CD4-positive, alpha-beta T cell treated with Interferon alpha-2 for 1 hour (primary cell): ENCODE data around the gene CRYL1.

Experiments
- DNase-seq, 2 donors: peaks; one replicate each; pipeline ENCODE4 v3.0.0-alpha.2; 2020 to 2022

CRYL1 gene

DNA sequence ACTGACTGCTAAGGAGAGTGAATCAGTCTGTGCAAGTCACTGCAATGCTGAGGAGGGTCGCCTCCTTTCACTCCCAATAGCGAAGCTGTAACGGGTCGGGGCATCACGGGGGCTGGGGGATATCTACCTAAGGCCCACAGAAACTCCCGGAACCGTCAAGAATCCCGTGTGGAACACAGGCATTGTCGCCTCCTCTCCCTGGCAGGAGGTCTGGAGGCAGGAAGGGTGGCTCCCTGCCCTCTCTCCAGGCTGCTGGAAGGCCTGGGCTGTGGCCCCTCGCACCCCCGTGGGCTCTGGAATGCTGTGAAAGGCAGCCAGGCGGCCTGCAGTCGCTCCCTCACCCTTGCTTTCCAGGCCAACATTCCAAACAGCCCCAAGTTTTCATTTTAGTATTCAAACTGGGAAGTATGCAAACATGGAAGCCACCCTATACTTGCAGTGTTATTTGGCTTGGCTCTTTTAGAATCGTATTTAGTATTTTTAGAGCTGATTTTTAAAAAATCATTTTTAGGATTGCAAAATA lies 109.4 kb downstream of the CRYL1 start:
- DNase-seq, result no peak

DNA sequence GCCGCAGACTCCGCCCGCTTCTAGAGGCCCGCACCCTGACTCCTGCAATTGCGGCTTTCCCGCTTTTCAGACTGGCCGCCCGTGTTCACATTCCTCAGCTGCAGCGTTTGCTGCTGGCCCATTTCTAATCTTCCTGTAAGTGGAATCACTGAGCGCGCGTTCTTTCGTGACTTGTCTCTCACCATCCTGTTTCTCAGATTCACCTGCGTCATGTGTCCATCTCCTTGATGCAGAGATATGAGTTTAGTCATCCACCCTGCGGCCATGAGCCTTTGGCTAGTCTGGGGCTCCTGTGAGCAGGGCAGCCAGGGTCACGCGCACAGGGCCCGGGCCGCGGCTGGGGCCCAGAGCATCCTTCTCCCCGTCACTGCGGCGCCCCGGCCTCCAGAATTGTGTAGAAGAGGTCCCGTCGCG lies 110.0 kb downstream of the CRYL1 start:
- no peak for DNase-seq

DNA sequence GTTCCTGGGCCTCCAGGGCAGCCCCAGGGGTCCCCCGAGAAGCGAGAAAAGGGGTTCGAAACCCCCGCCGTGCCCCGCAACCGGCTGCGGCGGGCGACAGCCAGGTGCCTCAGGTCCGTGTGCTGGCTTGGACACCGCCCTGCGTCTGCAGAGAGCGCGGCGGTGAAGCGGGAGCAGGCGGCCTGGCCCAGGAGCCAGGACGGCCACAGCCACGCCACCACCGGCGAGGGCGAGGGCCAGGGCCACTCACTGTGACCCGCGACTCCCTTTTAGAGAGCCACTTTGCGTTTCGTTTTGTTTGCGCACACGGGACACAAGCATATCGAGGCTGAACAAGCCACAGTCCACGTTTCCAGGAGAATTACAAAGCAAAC lies 110.4 kb downstream of the CRYL1 start:
- DNase-seq, result no peak

DNA sequence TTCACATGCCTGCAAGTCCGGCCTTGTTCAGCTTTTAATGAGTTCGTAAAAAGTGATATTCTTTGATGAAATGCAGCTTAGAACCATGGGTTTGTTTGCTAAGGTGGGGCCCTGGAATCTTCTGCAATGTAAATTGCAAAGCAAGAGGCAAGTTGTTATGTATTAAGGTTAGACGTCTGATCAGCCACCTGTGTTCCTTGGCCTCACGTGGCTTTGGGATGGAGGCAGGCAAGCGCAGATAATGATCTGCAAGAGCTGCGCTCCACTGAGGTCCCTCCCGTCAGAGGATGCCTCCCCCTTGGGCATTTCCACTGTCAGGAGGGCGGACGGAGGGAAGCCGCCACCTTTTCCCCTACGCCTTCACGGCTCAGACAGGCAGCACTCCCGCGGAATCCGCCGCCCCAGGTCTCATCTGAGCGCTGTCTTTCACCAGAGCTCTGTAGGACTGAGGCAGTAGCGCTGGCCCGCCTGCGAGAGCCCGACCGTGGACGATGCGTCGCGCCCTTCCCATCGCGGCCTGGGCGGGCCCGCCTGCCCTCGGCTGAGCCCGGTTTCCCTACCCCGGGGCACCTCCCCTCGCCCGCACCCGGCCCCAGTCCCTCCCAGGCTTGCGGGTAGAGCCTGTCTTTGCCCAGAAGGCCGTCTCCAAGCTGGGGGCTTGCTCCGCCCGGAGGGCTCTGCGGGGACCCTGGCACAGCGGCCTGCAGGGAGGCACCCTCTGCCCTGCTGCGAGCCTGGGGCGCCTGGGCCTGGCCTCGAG lies 110.9 kb downstream of the CRYL1 start:
- no peak for DNase-seq

DNA sequence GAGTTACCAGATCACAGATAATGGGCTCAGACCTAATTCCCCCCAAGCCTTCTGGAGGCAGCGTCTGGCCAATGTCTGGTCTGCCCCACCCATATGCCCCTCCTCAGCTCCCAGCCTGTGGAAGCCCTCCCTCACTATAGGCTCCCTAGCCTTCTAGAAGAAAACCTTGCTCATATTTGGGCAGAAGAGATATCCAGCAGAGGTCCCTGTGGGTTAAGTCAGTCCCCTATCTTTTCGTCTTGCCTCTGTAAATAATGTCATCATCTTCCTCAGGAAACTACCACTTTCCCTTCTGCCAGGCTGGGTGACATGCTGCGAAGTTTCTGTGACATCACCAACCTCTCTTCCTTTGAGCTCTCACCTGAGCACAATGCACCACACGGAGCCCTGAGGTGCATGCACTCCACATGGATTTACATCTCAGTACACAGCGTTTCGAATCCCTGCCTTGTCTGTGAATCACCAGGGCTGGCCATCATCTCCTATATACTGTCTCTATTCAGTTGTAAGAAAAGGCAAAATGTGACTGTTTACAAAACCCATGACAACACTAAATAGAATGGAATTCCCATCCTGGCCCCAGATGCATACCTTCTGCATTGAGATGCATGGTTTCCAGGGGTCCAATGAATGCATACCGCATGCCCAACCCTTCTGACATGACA lies 112.8 kb downstream of the CRYL1 start:
- DNase-seq, result peak in 1 of 2 donors; percentile 16

DNA sequence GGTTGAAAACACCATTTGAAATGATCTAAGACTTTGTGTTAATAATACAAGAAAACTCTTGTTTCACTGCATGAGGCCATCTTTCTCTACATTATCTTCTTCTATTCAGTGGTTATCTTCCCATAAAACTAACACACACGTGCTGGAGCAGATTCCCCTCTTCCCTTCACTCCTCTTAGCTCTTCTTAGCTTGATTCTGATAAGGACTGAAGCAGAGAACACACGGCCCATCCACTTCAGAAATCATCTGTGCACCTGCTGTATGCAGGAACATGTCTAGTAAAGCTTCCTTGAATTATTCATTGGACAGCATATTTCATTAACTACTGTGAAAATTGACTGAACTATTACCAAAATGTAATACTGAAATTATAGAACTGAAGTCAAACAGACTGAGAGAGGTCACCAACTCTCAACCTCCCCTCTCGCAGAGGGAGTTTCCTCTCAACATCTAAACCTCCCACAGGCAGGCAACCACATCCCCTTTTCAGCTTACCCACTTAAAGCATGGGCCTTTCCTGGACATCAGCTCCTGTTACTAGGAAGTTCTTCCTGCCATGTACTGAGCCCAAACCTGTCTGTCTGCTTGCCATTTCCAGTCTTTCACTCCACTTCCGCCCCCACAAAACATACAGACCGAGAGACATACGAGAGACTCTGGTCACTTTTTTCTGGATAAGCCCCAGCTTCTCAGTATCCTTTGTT lies 113.9 kb downstream of the CRYL1 start:
- peak; percentile 28 to 51 for DNase-seq

DNA sequence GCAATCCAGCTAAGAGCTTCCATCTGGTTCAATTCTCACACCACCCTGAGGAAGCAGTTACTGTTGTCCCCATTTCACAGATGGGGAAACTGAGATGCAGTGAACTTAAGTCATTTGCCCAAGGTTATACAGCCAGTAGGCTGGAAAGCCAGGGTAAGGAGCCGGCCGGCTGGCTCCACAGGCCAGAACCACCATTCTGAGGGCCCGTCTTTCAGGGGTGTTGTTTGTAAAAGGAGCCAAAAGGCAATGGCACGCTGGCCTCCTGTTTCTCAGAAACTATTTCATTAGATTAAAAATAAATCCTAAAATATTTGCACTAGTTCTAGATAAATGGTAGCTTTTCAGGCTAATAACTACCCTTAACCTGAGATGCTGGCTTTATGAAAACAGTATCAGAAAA lies 114.9 kb downstream of the CRYL1 start:
- DNase-seq, result no peak

DNA sequence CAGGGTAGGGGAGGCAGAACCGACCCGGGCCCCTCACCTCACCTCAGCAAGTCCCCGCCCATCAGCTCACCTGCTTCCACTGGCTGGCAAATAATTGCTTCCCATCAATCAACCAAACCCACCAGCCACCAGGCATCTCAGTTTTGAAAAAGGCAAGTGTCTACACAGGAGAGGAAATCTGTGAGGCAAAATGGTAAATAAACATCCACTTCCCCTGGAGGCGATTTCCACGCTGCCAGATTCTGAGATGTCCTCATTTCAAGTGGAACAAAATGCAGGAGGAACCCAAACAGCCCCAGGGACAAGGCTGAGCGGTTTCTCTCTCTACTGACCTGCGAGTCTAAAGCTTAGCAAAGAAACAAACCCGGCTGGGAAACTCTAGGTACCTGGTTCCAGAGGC lies 117.5 kb downstream of the CRYL1 start:
- DNase-seq, result no peak

DNA sequence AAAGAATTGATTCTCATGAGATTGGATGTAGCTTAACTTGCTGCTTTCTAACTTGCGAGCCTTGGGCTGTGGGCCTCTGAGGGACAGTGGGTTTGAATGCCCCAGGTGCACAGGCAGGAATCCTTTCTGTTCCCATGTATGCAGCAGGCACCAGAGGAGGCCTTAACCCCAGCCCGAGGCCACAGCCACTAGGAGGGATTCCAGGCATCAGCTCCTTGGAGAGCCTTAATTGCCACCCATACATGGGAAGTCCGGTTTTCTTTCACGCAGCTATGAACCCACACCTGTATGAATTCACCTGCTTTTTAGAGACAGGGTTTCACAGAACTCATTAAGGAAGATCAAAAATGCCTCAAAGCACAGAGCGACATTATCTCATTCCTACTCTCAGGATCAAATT lies 117.9 kb downstream of the CRYL1 start:
- no peak for DNase-seq

DNA sequence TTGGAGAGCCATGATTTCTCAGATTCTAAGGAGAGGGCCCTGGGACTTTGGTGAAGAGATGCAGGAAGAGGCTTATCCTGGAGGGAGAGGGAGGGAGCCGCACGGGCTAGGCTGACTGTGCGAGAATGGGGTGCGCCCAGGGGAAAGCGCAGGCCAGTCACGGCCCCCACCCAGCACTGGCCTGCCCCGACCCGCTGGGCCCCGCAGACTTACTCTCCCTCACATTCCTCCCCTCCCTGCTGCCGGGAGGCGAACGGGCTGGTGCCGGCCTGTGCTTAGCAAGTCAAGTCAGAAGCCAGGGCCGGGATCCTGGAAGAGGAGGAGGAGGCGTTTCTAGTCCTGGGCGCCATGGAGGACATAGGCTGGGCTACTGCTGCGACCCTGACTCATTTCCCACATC lies 120.0 kb downstream of the CRYL1 start:
- DNase-seq, result no peak

DNA sequence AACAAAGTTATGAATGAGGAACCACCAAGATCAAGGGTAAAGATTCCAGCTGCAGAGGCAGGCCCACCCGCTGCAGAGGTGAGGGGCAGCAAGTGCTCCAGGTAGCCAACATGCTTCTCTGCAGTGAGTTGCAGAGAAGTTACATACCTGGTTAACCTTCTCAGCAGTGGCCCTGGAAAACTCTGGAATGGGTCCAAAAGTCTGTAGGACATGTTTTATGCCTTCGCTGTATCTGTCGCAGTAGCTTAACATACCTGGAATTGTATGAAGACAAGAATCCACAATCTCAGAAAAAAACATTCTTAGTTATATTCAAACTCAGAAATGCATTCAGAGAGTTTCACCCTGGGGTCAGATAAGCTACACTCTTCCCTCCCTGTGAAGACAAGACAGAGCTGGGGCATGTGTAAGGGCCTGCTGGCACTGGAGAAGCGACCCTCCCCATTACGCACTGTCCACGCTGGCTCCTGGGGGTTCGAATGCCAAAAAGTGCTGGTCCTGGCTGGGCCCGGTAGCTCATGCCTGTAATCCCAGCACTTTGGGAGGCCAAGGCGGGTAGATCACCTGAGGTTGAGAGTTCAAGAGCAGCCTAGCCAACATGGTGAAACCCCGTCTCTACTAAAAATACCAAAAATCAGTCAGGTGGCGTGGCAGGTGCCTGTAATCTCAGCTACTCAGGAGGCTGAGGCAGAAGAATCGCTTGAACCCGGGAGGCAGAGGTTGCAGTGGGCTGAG lies 121.0 kb downstream of the CRYL1 start:
- DNase-seq, result no peak

DNA sequence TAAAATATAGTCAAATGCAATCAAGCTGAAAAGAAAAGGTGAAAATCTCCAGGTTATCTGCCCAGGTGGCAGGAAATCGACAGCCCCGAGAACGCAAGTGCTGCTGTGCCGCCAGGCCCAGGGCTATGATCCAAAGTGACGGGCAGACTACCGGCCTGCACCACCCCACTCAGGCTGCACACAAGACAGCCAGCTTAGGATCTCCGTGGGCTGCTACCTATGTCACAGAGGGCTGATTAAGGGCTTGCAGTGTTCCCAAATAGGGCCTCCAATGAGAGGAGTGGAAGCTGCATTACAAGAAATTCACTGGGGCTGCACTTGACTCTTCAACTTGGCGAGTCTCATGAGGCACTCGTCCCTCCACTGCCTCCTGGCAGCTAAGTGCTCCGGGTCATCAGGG lies 121.8 kb downstream of the CRYL1 start:
- DNase-seq, result no peak

DNA sequence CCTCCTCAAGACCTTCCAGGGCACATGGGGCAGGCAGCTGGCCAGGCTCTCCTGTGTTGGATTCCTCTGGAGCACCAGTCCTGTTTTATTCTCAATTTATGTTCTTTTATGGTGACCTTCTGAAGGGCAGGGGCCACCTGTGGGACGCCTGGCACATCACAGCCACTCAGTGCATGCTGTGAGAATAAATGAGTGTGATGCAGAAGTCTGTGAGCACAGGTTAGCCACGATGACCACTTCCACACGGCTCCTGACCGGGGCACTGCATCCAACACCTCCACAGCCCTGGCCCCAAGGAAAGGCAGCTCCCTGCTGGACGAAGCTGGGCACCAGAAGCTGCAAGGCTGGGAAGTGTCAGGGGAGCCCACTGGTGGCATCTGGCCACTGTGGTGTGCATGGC lies 122.8 kb downstream of the CRYL1 start:
- no peak for DNase-seq

DNA sequence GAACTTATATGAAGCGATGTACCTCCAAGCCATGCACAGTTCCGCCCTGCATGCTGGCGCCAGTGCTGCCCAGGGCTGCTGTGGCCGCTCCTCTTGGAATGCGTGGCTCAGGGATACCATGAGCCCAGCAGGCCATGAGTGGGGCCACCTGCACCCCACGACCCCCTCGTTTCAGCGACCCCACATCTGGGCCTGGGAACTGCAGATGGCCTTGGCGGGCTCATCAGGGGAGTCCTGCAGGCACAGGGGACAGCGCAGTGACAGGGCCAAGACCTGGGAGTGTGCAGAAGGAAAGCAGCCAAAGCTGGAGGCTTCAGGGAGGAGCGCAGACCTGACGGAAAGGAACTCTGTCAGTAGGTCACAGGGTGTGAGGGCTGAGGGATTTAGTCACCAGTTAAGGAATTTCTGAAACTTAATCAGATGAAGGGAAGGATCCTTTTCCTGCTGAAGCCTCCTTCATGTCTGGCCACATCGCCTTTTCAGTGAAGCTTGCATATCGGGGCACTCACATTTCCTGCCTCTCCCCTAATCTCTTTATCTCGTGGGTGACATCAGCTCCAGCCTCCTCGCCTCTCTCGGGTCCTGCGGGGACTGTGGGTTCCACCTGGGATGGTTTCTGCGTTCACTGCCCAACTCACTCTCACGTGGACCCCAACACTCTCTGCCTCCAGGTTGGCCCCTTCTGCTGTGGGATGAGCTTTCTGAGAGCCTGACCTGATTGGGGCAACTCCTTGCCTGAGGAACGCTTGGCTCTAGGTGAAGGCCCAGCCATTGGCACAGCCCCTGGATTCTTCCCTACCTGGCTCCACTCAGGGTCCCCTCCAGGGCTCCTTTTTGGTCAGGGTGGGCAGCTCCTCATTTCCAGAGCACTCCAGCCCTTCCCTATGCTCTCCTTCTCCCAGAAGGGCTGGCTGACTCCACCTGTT lies 123.5 kb downstream of the CRYL1 start:
- DNase-seq, result no peak

DNA sequence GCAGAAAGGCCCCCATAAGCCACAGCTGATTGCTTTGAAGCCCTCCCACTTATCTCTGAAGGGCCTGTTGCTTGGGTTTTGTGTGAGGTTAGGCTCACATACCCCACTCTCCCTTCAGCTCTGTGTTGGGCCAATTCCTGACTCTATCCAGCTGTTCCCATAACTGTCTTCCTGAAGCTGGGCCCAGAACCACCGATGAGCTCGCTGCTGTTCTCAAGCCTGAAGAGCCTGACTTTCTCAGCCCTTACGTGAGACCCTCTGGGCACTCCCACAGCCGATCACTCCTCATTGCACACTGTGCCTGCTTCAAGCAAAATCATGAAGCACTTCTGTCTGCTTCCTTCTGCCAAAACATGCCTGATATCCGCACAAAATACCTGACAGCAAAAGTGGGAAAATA lies 124.1 kb downstream of the CRYL1 start:
- no peak for DNase-seq

DNA sequence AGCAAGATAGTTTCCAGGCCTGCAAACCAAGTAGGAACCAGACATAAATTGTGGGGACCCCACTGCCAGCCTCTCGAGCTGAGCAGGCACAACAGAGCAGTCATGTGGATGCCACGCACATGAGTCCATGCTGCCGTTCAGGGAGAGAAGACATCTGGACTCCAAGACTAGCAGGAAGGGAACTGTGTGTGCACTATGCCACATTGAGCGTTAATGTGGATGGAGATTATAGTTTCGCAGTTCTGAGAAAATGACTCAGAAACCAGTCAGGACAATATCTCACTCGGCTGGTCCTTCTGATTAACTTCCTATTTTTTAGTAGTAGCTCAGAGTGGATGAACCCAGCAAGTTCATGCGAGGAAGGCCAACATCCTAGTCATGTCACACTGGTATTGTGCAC lies 124.9 kb downstream of the CRYL1 start:
- DNase-seq, result no peak

DNA sequence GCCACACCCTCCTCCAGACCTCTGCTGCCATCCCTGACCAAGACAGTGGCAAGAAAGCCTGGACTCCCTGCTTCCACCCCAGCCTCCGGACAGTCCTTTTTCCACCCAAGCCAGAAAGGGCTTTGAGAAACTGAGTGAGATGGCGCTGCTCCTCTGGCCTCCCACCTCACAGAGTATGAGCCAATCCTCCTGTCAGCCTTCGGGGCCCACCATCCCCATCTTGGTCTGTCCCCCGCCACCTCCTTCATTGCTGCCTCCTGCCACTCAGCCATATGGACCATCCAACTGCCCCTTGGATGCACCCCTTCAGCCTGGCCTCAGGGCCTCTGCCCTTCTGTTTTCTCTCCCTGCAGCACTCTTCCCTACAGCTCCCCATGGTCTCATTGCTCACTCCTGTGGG lies 125.7 kb downstream of the CRYL1 start:
- DNase-seq, result no peak

DNA sequence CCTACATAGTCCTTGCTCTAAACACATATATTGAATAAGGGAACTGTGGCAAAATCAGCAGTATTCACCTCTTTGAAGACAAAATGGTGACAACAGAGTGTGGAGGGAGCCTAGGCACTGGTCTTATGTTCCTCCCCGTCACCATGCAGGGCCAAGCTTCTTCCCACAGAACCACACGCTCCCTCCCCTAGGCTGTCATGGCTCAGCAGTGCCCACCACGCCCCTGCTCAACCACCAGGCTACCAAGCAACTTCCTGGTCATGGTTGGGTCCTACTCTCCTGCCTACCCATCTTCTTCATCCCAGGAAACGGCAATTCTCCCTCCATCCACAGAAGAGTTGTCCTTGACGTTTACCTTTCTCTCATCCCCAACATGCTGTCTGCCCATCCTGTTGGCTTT lies 126.1 kb downstream of the CRYL1 start:
- DNase-seq, result no peak

DNA sequence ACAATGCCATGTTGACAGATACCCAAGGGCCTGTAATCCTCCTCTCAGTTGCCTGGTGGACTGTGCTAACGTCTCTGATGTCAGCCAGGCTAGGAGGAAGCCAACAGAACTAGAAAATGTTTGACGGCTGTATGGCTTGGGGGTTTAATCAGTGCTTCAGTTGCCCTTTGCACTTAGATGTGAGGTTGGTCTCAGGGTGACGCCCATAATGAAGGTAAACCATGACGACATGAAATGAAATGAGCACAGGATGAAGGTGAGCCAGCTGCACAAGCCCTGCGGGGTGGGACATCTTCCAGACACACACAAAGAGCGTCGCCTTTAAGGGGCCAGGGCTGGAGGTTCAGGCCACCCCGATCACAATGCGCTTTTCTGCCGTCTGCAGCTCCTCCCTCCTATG lies 127.2 kb downstream of the CRYL1 start:
- no peak for DNase-seq

DNA sequence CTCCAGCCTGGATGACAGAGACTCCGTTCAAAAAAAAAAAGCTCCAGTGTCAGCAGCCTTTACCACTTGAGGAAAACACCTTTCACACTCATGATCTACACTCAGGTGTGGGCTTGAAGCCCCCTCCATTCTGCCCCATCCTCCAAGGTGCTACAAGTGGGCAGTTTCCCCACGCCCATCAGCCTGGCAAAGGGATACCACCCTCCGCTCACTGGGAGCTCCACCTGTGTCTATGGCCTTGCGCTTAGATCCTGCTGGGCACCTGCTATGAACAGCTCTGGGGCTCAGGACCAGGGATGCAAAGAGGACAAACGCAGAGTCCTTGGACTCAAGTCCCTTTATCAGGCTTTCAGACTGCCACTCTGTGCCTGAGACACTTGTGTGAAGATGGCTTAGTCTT lies 127.8 kb downstream of the CRYL1 start:
- DNase-seq, result no peak

DNA sequence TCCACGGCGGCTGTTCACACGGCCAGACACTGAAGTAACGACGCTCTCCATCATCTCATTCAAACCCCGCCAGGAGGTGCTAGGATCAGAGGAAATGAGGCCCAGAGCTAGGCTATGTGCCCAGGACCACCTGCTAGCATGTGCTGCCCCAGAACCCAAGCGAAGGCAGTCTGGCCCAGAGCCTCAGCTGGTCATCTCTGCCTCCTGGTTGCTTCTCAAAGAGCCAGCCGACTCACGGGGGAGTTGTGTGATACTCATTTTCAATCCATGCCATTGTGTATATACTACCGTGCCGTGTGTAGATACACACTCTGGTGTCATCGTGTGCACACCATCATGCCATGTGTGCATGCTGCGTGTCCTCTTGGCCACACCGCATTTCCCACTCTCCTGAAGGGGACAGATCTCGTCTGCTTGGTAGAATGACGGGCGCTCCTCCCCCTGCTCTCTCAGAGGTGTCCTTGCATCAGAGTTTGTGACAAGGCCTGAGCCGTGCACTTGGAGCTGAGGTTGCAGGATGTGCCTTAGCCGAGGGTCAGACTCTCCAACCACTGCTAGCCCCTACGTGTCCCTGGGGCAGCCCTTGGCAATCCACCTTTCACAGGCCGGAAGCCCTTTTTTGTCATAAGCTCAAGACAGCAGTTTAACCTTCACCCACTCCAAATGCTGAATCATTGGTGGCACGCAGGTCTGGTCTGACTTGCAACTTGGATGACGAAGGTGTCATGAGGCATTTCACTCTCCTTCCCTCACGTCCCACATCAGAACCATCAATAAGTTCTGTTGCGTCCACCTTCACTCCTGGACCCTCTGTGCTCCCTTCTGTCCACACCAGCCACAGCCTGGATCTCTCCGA lies 130.4 kb downstream of the CRYL1 start:
- no peak for DNase-seq
